GM18951 (cell line): ENCODE results near the gene YTHDC1.

Experiments used
- POLR2A ChIP-seq: IDR thresholded peaks from 4 replicates; pipeline ENCODE4 v1.6.1; 2011; ENCODE audit warnings: mild to moderate bottlenecking; ENCODE audit not compliant: insufficient read length, insufficient read depth; ENCODE audit errors: extremely low read depth
- in situ Hi-C: fragments of 300-500 bp; cut with MboI; formaldehyde crosslinking; loops from one replicate; pipeline ENCODE4 v1.12.0; 2022; ENCODE audit warnings: low sequenced_read_pairs, mixed read lengths, inconsistent platforms; ENCODE audit not compliant: unreplicated experiment

YTHDC1 gene

GRCh38 chr4:68344049-68344448, 5.8 kb downstream of the YTHDC1 start:
- in situ Hi-C loops, result no loop called here
- TF ChIP-seq POLR2A, result no peak

- no peak for TF ChIP-seq POLR2A
- in situ Hi-C loops, result no loop called here
Observed at GRCh38 chr4:68342134-68342533, 7.8 kb downstream of the YTHDC1 start.

- TF ChIP-seq POLR2A, result no peak
- in situ Hi-C loops, result no loop called here
Observed at GRCh38 chr4:68338625-68339024, 11.3 kb downstream of the YTHDC1 start.

- in situ Hi-C loops, result no loop called here
- no peak for TF ChIP-seq POLR2A
Observed at GRCh38 chr4:68337522-68337921, 12.4 kb downstream of the YTHDC1 start.

- in situ Hi-C loops, result no loop called here
- no peak for TF ChIP-seq POLR2A
Observed at GRCh38 chr4:68337004-68337403, 12.9 kb downstream of the YTHDC1 start.

- in situ Hi-C loops, result no loop called here
- TF ChIP-seq POLR2A, result no peak
Observed at GRCh38 chr4:68336530-68336929, 13.4 kb downstream of the YTHDC1 start.

- in situ Hi-C loops, result no loop called here
- no peak for TF ChIP-seq POLR2A
Observed at GRCh38 chr4:68326141-68326540, 23.7 kb downstream of the YTHDC1 start.

GRCh38 chr4:68324519-68325262, 25.2 kb downstream of the YTHDC1 start:
- in situ Hi-C loops, result no loop called here
- TF ChIP-seq POLR2A, result no peak

- in situ Hi-C loops, result no loop called here
- no peak for TF ChIP-seq POLR2A
Observed at GRCh38 chr4:68319040-68319439, 30.9 kb downstream of the YTHDC1 start.

GRCh38 chr4:68316193-68316969, 33.5 kb downstream of the YTHDC1 start:
- no peak for TF ChIP-seq POLR2A
- in situ Hi-C loops, result no loop called here

GRCh38 chr4:68310651-68311247, 39.1 kb downstream of the YTHDC1 start:
- in situ Hi-C loops, result no loop called here
- no peak for TF ChIP-seq POLR2A

GRCh38 chr4:68304731-68305130, 45.2 kb downstream of the YTHDC1 start:
- TF ChIP-seq POLR2A, result no peak
- in situ Hi-C loops, result no loop called here
